ENCODE data around the gene C1orf50.
"Not testable (repeated sequence)": the region's sequence is repeated elsewhere in the genome, so short reads cannot be mapped to it uniquely, and the experiment has no call there.

C1orf50 gene

GRCh38 chr1:42739753-42740700 is 27.0 kb upstream of the C1orf50 start, which contains the start of gene CLDN19:
Gene CLDN19 (minus strand): TSS chr1:42740236. CDS start chr1:42740063, 173 bp downstream.
- DNase-seq: no peak

GRCh38 chr1:42740851-42741580 is 26.0 kb upstream of the C1orf50 start:
- DNase-seq: no peak

GRCh38 chr1:42741706-42742105 is 25.3 kb upstream of the C1orf50 start:
- DNase-seq: no peak

- no peak for DNase-seq
Measured at GRCh38 chr1:42742141-42742540, 24.9 kb upstream of the C1orf50 start.

GRCh38 chr1:42742617-42743316 is 24.3 kb upstream of the C1orf50 start:
- no peak for DNase-seq

- DNase-seq: no peak
Measured at GRCh38 chr1:42743317-42744147, 23.5 kb upstream of the C1orf50 start.

GRCh38 chr1:42744148-42744413 is 23.0 kb upstream of the C1orf50 start:
- no peak for DNase-seq

- peak; percentile 32 for DNase-seq
Measured at GRCh38 chr1:42745851-42746250, 21.2 kb upstream of the C1orf50 start.

- no peak for DNase-seq
Measured at GRCh38 chr1:42746436-42747105, 20.5 kb upstream of the C1orf50 start.

GRCh38 chr1:42747125-42747524 is 19.9 kb upstream of the C1orf50 start:
- no peak for DNase-seq

GRCh38 chr1:42748021-42748420 is 19.0 kb upstream of the C1orf50 start:
- no peak for DNase-seq

- no peak for DNase-seq
Measured at GRCh38 chr1:42748461-42749410, 18.3 kb upstream of the C1orf50 start.

- no peak for DNase-seq
Measured at GRCh38 chr1:42750041-42750440, 17.0 kb upstream of the C1orf50 start.

GRCh38 chr1:42751511-42752070 is 15.5 kb upstream of the C1orf50 start:
- not testable (repeated sequence) for DNase-seq

GRCh38 chr1:42752284-42752683 is 14.8 kb upstream of the C1orf50 start:
- no peak for DNase-seq

GRCh38 chr1:42753070-42753469 is 14.0 kb upstream of the C1orf50 start:
- DNase-seq: peak; percentile 79

GRCh38 chr1:42756956-42757891 is 9.8 kb upstream of the C1orf50 start:
- peak; percentile 62 for DNase-seq

GRCh38 chr1:42757892-42758275 is 9.2 kb upstream of the C1orf50 start:
- DNase-seq: no peak

- no peak for DNase-seq
Measured at GRCh38 chr1:42758641-42759040, 8.4 kb upstream of the C1orf50 start.
